Cardiac fibroblast (primary cell): ENCODE data around the gene WDR4.

Source experiments
- DNase-seq, 2 donors: peaks; one replicate each; pipeline versions ENCODE4 v3.0.0 to v3.0.0-alpha.2; 2010; ENCODE audit warnings: low read depth in 2 of 2
- H3K4me3 ChIP-seq, 2 donors: replicated peaks in 1 of 2; 1 replicate in 1 of 2; 2 replicates in 1 of 2; pipeline ENCODE4 v1.5.1; 2011; ENCODE audit warnings: low read depth in 2 of 2, low read length in 2 of 2, mild to moderate bottlenecking in 2 of 2, moderate library complexity in 1 of 2
- TF ChIP-seq, protein P1 (sequence below): IDR thresholded peaks from one replicate; pipeline ENCODE4 v1.5.1; 2011; ENCODE audit warnings: low read depth, mild to moderate bottlenecking, low read length, inconsistent platforms

Gene WDR4

GRCh38 chr21:42862774-42863503, 16.4 kb downstream of the WDR4 start:
- TF ChIP-seq, protein P1, sequence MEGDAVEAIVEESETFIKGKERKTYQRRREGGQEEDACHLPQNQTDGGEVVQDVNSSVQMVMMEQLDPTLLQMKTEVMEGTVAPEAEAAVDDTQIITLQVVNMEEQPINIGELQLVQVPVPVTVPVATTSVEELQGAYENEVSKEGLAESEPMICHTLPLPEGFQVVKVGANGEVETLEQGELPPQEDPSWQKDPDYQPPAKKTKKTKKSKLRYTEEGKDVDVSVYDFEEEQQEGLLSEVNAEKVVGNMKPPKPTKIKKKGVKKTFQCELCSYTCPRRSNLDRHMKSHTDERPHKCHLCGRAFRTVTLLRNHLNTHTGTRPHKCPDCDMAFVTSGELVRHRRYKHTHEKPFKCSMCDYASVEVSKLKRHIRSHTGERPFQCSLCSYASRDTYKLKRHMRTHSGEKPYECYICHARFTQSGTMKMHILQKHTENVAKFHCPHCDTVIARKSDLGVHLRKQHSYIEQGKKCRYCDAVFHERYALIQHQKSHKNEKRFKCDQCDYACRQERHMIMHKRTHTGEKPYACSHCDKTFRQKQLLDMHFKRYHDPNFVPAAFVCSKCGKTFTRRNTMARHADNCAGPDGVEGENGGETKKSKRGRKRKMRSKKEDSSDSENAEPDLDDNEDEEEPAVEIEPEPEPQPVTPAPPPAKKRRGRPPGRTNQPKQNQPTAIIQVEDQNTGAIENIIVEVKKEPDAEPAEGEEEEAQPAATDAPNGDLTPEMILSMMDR = peak; percentile 6
- no peak for DNase-seq

GRCh38 chr21:42861848-42862400, 17.4 kb downstream of the WDR4 start:
- no peak for DNase-seq
- H3K4me3 ChIP-seq = no peak overlapping the region
- TF ChIP-seq, protein P1 = no peak

More at GRCh38 chr21:42862774-42863503, 16.4 kb downstream of the WDR4 start:
- H3K4me3 ChIP-seq = no peak overlapping the region

GRCh38 chr21:42861311-42861847, 18.0 kb downstream of the WDR4 start:
- no peak for DNase-seq
- TF ChIP-seq, protein P1 = no peak
- no peak overlapping the region for H3K4me3 ChIP-seq

GRCh38 chr21:42860345-42860744, 19.0 kb downstream of the WDR4 start:
- TF ChIP-seq, protein P1 = no peak
- no peak for DNase-seq

DNA sequence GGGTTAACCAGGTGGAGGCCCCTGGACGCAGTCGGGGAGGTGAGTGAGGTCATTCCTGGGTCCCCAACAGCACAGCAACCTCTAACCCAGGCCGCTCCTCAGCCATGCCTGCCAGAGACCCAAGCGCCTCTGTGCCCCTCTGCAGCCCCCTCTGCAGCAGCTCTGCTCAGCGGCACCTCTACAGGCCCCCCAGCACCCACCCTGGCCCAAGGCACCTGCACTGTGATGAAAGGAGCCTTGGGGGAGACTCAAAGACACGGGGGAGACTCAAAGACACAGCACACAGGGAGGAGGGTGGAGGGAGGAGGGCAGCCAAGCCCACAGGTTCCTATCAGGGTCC, 19.5 kb downstream of the WDR4 start:
- DNase-seq = no peak
- TF ChIP-seq, protein P1 = no peak
- no peak overlapping the region for H3K4me3 ChIP-seq

More at GRCh38 chr21:42860345-42860744, 19.0 kb downstream of the WDR4 start:
- no peak overlapping the region for H3K4me3 ChIP-seq

- TF ChIP-seq, protein P1 = no peak
- H3K4me3 ChIP-seq = no peak overlapping the region
- DNase-seq = no peak
Observed at GRCh38 chr21:42858957-42859890, 20.1 kb downstream of the WDR4 start.
